ACC112 (cell line): ENCODE results near the gene CCHCR1.

Source experiments
- H2AFZ ChIP-seq: fragments of 200-600 bp; sonication (generic); one replicate; pipeline ENCODE4 v1.6.0; 2017; ENCODE audit warnings: antibody characterized with exemption, low read length; ENCODE audit not compliant: unreplicated experiment
- H3K27ac ChIP-seq: fragments of 200-600 bp; sonication (generic); 2 replicates; pipeline ENCODE4 v1.5.1; 2014; ENCODE audit warnings: low read depth, mild to moderate bottlenecking, antibody characterized with exemption, low read length, moderate library complexity
- H3K27me3 ChIP-seq: fragments of 200-600 bp; sonication (generic); 2 replicates; pipeline ENCODE4 v1.6.1; 2014; ENCODE audit warnings: mild to moderate bottlenecking, antibody characterized with exemption, low read length, moderate library complexity, mixed read lengths; ENCODE audit not compliant: insufficient read depth
- H3K36me3 ChIP-seq: fragments of 200-600 bp; sonication (generic); 2 replicates; pipeline ENCODE4 v1.6.1; 2016; ENCODE audit warnings: mild to moderate bottlenecking, antibody characterized with exemption, low read length, moderate library complexity, mixed read lengths; ENCODE audit not compliant: insufficient read depth
- H3K4me1 ChIP-seq: fragments of 200-600 bp; sonication (generic); one replicate; pipeline ENCODE4 v1.6.1; 2016; ENCODE audit warnings: low read length, mixed read lengths; ENCODE audit not compliant: insufficient read depth, unreplicated experiment, control insufficient read depth
- H3K4me3 ChIP-seq: fragments of 200-600 bp; sonication (generic); 2 replicates; pipeline ENCODE4 v1.5.1; 2014; ENCODE audit warnings: mild to moderate bottlenecking, low read depth, low read length
- H3K79me2 ChIP-seq: fragments of 200-600 bp; sonication (generic); one replicate; pipeline ENCODE4 v1.6.0; 2016; ENCODE audit warnings: low read length; ENCODE audit not compliant: control insufficient read depth, unreplicated experiment, insufficient read depth

Gene CCHCR1

GRCh38 chr6:31129130-31129529 lies 28.5 kb downstream of the CCHCR1 start:
- Histone ChIP-seq H3K27ac (no peak overlapping the region), H3K4me1 (peaks cover 24% of the 10 kb centered on the region), H2AFZ (no peak overlapping the region), H3K79me2 (no peaks in the 10 kb centered on the region), H3K4me3 (no peak overlapping the region), H3K27me3 (0 out of 2 replicates have a peak, but pooled peaks cover 7% of the 10 kb centered on the region), H3K36me3 (no peaks in the 10 kb centered on the region)

- Histone ChIP-seq H3K27me3 (0 out of 2 replicates have a peak, but pooled peaks cover 7% of the 10 kb centered on the region), H3K36me3 (no peaks in the 10 kb centered on the region), H3K79me2 (no peaks in the 10 kb centered on the region), H3K27ac (no peak overlapping the region), H3K4me3 (no peak overlapping the region), H2AFZ (no peak overlapping the region), H3K4me1 (peaks cover 33% of the 10 kb centered on the region)
Observed at GRCh38 chr6:31128093-31128676, 29.4 kb downstream of the CCHCR1 start.

- no peaks in the 10 kb centered on the region for H3K36me3 ChIP-seq
- H3K27ac ChIP-seq, result peak overlapping the region; percentile 47; the same call in 1 of the 2 replicates
- peaks cover 45% of the 10 kb centered on the region for H3K4me1 ChIP-seq
- H2AFZ ChIP-seq, result no peak overlapping the region
- no peak overlapping the region for H3K4me3 ChIP-seq
- H3K79me2 ChIP-seq, result no peaks in the 10 kb centered on the region
- 0 out of 2 replicates have a peak, but pooled peaks cover 7% of the 10 kb centered on the region for H3K27me3 ChIP-seq
Observed at GRCh38 chr6:31126396-31127175, 31.0 kb downstream of the CCHCR1 start.

- H2AFZ ChIP-seq, result no peak overlapping the region
- H3K4me3 ChIP-seq, result no peak overlapping the region
- peak overlapping the region; percentile 47; the same call in 1 of the 2 replicates for H3K27ac ChIP-seq
- no peaks in the 10 kb centered on the region for H3K79me2 ChIP-seq
- H3K27me3 ChIP-seq, result 0 out of 2 replicates have a peak, but pooled peaks cover 7% of the 10 kb centered on the region
- H3K4me1 ChIP-seq, result peaks cover 45% of the 10 kb centered on the region
- H3K36me3 ChIP-seq, result no peaks in the 10 kb centered on the region
Observed at GRCh38 chr6:31125586-31126363, 31.8 kb downstream of the CCHCR1 start.

- Histone ChIP-seq H2AFZ (no peak overlapping the region), H3K4me3 (0 out of 2 replicates have a peak overlapping the region, but pooled peaks have one; percentile 7), H3K4me1 (peaks cover 45% of the 10 kb centered on the region), H3K27me3 (0 out of 2 replicates have a peak, but pooled peaks cover 7% of the 10 kb centered on the region), H3K27ac (peak overlapping the region; percentile 35; the same call in 1 of the 2 replicates), H3K36me3 (no peaks in the 10 kb centered on the region), H3K79me2 (no peaks in the 10 kb centered on the region)
Observed at GRCh38 chr6:31125162-31125561, 32.4 kb downstream of the CCHCR1 start.

GRCh38 chr6:31122791-31123706 lies 34.6 kb downstream of the CCHCR1 start:
- no peak overlapping the region for H2AFZ ChIP-seq
- no peaks in the 10 kb centered on the region for H3K79me2 ChIP-seq
- H3K36me3 ChIP-seq, result no peaks in the 10 kb centered on the region
- no peak overlapping the region for H3K4me3 ChIP-seq
- H3K27me3 ChIP-seq, result no peaks in the 10 kb centered on the region
- H3K27ac ChIP-seq, result peak overlapping the region; percentile 81
- H3K4me1 ChIP-seq, result peaks cover 45% of the 10 kb centered on the region

GRCh38 chr6:31121131-31121790 lies 36.3 kb downstream of the CCHCR1 start:
- H3K27me3 ChIP-seq, result no peaks in the 10 kb centered on the region
- no peak overlapping the region for H2AFZ ChIP-seq
- H3K4me3 ChIP-seq, result no peak overlapping the region
- no peaks in the 10 kb centered on the region for H3K79me2 ChIP-seq
- no peak overlapping the region for H3K27ac ChIP-seq
- H3K36me3 ChIP-seq, result no peaks in the 10 kb centered on the region
- peaks cover 54% of the 10 kb centered on the region for H3K4me1 ChIP-seq

- Histone ChIP-seq H3K79me2 (peaks cover 7% of the 10 kb centered on the region), H3K36me3 (no peaks in the 10 kb centered on the region), H3K4me1 (peaks cover 55% of the 10 kb centered on the region), H3K27me3 (no peaks in the 10 kb centered on the region), H3K4me3 (no peak within 1 kb of the TSS), H2AFZ (no peak within 1 kb of the TSS), H3K27ac (no peak within 1 kb of the TSS)
Observed at GRCh38 chr6:31120151-31120915, 37.3 kb downstream of the CCHCR1 start, which contains the start of gene CDSN. Gene CDSN, minus strand, starts transcription at chr6:31120446. Its CDS starts 27 bp downstream, at chr6:31120419.

- Histone ChIP-seq H3K4me1 (peaks cover 45% of the 10 kb centered on the region), H3K27me3 (no peaks in the 10 kb centered on the region), H3K36me3 (no peaks in the 10 kb centered on the region), H3K79me2 (peaks cover 7% of the 10 kb centered on the region), H3K4me3 (no peak overlapping the region), H2AFZ (no peak overlapping the region), H3K27ac (no peak overlapping the region)
Observed at GRCh38 chr6:31118178-31118577, 39.4 kb downstream of the CCHCR1 start.
